Suprapubic skin (tissue), 3 donors: ENCODE measurements around the gene FGF12.

Experiments
- POLR2AphosphoS5 ChIP-seq, 3 donors: sonication (generic); formaldehyde crosslinking; IDR thresholded peaks; one replicate each; pipeline ENCODE4 v1.6.1; 2017; ENCODE audit warnings: antibody characterized with exemption in 3 of 3
- TF ChIP-seq, protein P1 (sequence below), 2 donors: fragments of 200-600 bp in 1 of 2; fragments of 450-650 bp in 1 of 2; sonication (generic) in 1 of 2; IDR thresholded peaks; one replicate each; pipeline ENCODE4 v1.5.1; 2016 to 2019; ENCODE audit warnings: antibody characterized with exemption in 2 of 2, mild to moderate bottlenecking in 1 of 2, moderate library complexity in 1 of 2

DNA sequence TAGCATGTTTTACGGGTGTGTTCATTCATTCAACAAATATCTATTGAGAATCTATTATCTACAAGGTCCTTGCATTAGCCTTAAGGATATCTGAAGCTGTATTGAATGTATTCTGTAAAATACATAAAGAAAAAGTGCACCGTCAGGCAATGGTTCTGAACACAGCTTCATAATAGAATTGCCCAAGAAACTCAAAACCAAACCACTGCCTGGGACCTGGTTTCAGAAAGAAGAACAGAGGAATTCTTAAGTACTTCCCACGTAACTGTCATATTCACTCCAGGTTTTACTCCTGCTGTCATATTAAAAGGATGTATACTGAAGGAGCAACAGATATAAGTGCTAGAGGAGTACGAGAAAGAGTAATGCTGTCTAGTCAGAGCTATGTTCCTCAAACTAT lies 115.9 kb downstream of the FGF12 start:
- TF ChIP-seq, protein P1, sequence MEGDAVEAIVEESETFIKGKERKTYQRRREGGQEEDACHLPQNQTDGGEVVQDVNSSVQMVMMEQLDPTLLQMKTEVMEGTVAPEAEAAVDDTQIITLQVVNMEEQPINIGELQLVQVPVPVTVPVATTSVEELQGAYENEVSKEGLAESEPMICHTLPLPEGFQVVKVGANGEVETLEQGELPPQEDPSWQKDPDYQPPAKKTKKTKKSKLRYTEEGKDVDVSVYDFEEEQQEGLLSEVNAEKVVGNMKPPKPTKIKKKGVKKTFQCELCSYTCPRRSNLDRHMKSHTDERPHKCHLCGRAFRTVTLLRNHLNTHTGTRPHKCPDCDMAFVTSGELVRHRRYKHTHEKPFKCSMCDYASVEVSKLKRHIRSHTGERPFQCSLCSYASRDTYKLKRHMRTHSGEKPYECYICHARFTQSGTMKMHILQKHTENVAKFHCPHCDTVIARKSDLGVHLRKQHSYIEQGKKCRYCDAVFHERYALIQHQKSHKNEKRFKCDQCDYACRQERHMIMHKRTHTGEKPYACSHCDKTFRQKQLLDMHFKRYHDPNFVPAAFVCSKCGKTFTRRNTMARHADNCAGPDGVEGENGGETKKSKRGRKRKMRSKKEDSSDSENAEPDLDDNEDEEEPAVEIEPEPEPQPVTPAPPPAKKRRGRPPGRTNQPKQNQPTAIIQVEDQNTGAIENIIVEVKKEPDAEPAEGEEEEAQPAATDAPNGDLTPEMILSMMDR (IDR thresholded peaks at IDR 0.05) = no peak
- TF ChIP-seq POLR2AphosphoS5 (IDR thresholded peaks at IDR 0.05) = no peak
